Esophagus squamous epithelium (tissue), 5 donors: ENCODE data around the gene PRPF8. TPM values are rescaled to one million over a fixed set of nuclear protein-coding genes. Genes with fewer than 3 reads are reported as not detected.

ENCODE experiments used
- DNase-seq: peaks from one replicate; lab custom pipeline; 2025; lab: John Stamatoyannopoulos, UW
- H3K27ac ChIP-seq, 4 donors: fragments of 200-600 bp; sonication (generic); one replicate each; pipeline ENCODE4 v1.5.1; 2016 to 2019; ENCODE audit warnings: mild to moderate bottlenecking in 1 of 4
- H3K27me3 ChIP-seq, 4 donors: fragments of 200-600 bp; sonication (generic); 1 replicate in 3 of 4; 2 replicates in 1 of 4; pipeline versions ENCODE4 v1.5.1 to v1.6.0; 2017 to 2021; ENCODE audit warnings: antibody characterized with exemption in 1 of 4
- H3K36me3 ChIP-seq, 3 donors: fragments of 200-600 bp; sonication (generic); one replicate each; pipeline ENCODE4 v1.5.1; 2016 to 2019
- H3K4me1 ChIP-seq, 3 donors: fragments of 200-600 bp; sonication (generic); one replicate each; pipeline ENCODE4 v1.5.1; 2017 to 2019
- H3K4me3 ChIP-seq, 4 donors: fragments of 200-600 bp; sonication (generic); 1 replicate in 3 of 4; 2 replicates in 1 of 4; pipeline ENCODE4 v1.5.1; 2016 to 2019; ENCODE audit warnings: mild to moderate bottlenecking in 2 of 4, moderate library complexity in 1 of 4
- H3K9me3 ChIP-seq, 3 donors: fragments of 200-600 bp; sonication (generic); one replicate each; pipeline ENCODE4 v1.5.1; 2016 to 2019
- CTCF ChIP-seq, 6 experiments: fragments of 450-650 bp in 4 of 6; fragments of 200-600 bp in 2 of 6; sonication (generic) in 2 of 6; IDR thresholded peaks; one replicate each; pipeline ENCODE4 v1.5.1; 2016 to 2019; ENCODE audit warnings: antibody characterized with exemption in 6 of 6, mild to moderate bottlenecking in 4 of 6, moderate library complexity in 4 of 6
- POLR2A ChIP-seq, 4 donors: fragments of 450-650 bp; IDR thresholded peaks; one replicate each; pipeline ENCODE4 v1.6.1; 2017; ENCODE audit warnings: antibody characterized with exemption in 4 of 4, mild to moderate bottlenecking in 4 of 4, moderate library complexity in 3 of 4
- whole genome bisulfite sequencing, 2 donors: methylation state at CpG; one replicate each; pipeline ENCODE4 v1.1.5; 2018; 5-methylcytosine and 5-hydroxymethylcytosine counted together
- intact Hi-C: fragments of 100-400 bp; cut with DNase I; formaldehyde crosslinking; loops from one replicate; pipeline ENCODE4 v1.15.0; 2022
- total RNA-seq, 4 donors: library from RNA; depleted of rRNA; stranded (reverse); fragments of >200 nt; gene quantifications; one replicate each; pipeline ENCODE4 v1.1.0, GENCODE V29; 2016
- donor health status: DM: yes; HTN: yes; CAD: no.

PRPF8 gene
- total RNA-seq, 4 donors from 2014 or later = 112 to 157 (median 145) TPM

- peaks cover 0 to 9% (median 0%) of the 10 kb centered on the region in 3 donors for H3K36me3 ChIP-seq
- peaks cover 7 to 35% (median 10%) of the 10 kb centered on the region in 3 donors for H3K4me1 ChIP-seq
- no peaks in the 10 kb centered on the region for H3K9me3 ChIP-seq
- no peaks in the 10 kb centered on the region for H3K27me3 ChIP-seq
- WGBS, 2 donors = 56 to 68% methylated on average over 11 to 16 of the region's 23 CpGs
- intact Hi-C loops = no loop called here
- no peak for DNase-seq
- TF ChIP-seq CTCF (IDR thresholded peaks at IDR 0.05) = no peak
- TF ChIP-seq POLR2A (IDR thresholded peaks at IDR 0.05) = no peak
- H3K27ac ChIP-seq = no peak overlapping the region
- H3K4me3 ChIP-seq = no peak overlapping the region
Measured at GRCh38 chr17:1640329-1641064, 44.2 kb downstream of the PRPF8 start.

GRCh38 chr17:1639549-1640180 lies 45.0 kb downstream of the PRPF8 start:
- Histone ChIP-seq H3K27ac (no peak overlapping the region), H3K27me3 (no peaks in the 10 kb centered on the region), H3K9me3 (no peaks in the 10 kb centered on the region), H3K36me3 (peaks cover 0 to 17% (median 0%) of the 10 kb centered on the region in 3 donors), H3K4me3 (no peak overlapping the region), H3K4me1 (peaks cover 7 to 27% (median 10%) of the 10 kb centered on the region in 3 donors)
- intact Hi-C loops = no loop called here
- 61 to 80% methylated on average over 1 to 7 of the region's 11 CpGs for WGBS, 2 donors
- TF ChIP-seq CTCF (IDR thresholded peaks at IDR 0.05) = no peak
- no peak for TF ChIP-seq POLR2A (IDR thresholded peaks at IDR 0.05)
- no peak for DNase-seq

- Histone ChIP-seq H3K27ac (no peak overlapping the region), H3K27me3 (no peaks in the 10 kb centered on the region), H3K9me3 (no peaks in the 10 kb centered on the region), H3K36me3 (peaks cover 0 to 17% (median 0%) of the 10 kb centered on the region in 3 donors), H3K4me3 (no peak overlapping the region), H3K4me1 (peaks cover 0 to 18% (median under 1%) of the 10 kb centered on the region in 3 donors)
- no peak for TF ChIP-seq CTCF (IDR thresholded peaks at IDR 0.05)
- TF ChIP-seq POLR2A (IDR thresholded peaks at IDR 0.05) = no peak
- intact Hi-C loops = no loop called here
- WGBS, 2 donors = 50% methylated on average over 2 of the region's 19 CpGs; no CpG with 5 or more reads in 1 of the 2 donors
- DNase-seq = no peak
Measured at GRCh38 chr17:1638624-1639300, 45.9 kb downstream of the PRPF8 start.

GRCh38 chr17:1638171-1638590 lies 46.5 kb downstream of the PRPF8 start:
- H3K4me1 ChIP-seq = peaks cover 0 to 12% (median 0%) of the 10 kb centered on the region in 3 donors
- no peaks in the 10 kb centered on the region for H3K27me3 ChIP-seq
- no peak overlapping the region for H3K4me3 ChIP-seq
- peaks cover 0 to 17% (median 0%) of the 10 kb centered on the region in 3 donors for H3K36me3 ChIP-seq
- TF ChIP-seq POLR2A (IDR thresholded peaks at IDR 0.05) = no peak
- TF ChIP-seq CTCF (IDR thresholded peaks at IDR 0.05) = no peak
- DNase-seq = no peak
- no peaks in the 10 kb centered on the region for H3K9me3 ChIP-seq
- WGBS, 2 donors = 69 to 78% methylated on average over 13 to 16 of the region's 17 CpGs
- H3K27ac ChIP-seq = no peak overlapping the region
- intact Hi-C loops = no loop called here
